Endothelial cell of umbilical vein (primary cell): ENCODE measurements around the gene ZFYVE28. TPM values are rescaled to one million over a fixed set of nuclear protein-coding genes. Genes with fewer than 3 reads are reported as not detected.

ENCODE experiments used
- BruUV-seq: library from RNA; stranded (reverse); fragments of 400-500 nt; replicated peaks from 2 replicates; lab custom pipeline; 2021; lab: Mats Ljungman, UMichigan
- CTCF ChIA-PET: fragments of 300-600, 350-600 bp; sonication (Branson Sonifier 250); formaldehyde crosslinking; loops from one replicate; lab custom pipeline; 2021; ENCODE audit warnings: antibody characterized with exemption, inconsistent platforms; lab: Charles Lee
- POLR2A ChIA-PET: fragments of 300-600, 350-600 bp; sonication (Branson Sonifier 250); formaldehyde crosslinking; loops from one replicate; lab custom pipeline; 2021; ENCODE audit warnings: antibody characterized with exemption, inconsistent platforms; lab: Charles Lee
- DNase-seq: peaks from one replicate; pipeline ENCODE4 v3.0.0-alpha.2; 2011; ENCODE audit warnings: low read depth, low spot score
- FAIRE-seq: peaks from 2 replicates; lab custom pipeline; 2011; peaks lifted over from hg19 to GRCh38; lab: Jason Lieb, UNC
- H2AFZ ChIP-seq: 2 replicates; pipeline ENCODE4 v1.6.0; 2012; ENCODE audit warnings: low read depth, low read length, control low read depth, inconsistent platforms
- H3K27ac ChIP-seq: 2 replicates; pipeline ENCODE4 v1.5.1; 2011; ENCODE audit warnings: low read depth, mild to moderate bottlenecking, control low read depth, low read length, moderate library complexity; ENCODE audit not compliant: insufficient read depth
- H3K27me3 ChIP-seq, 2 experiments: 2 replicates each; pipeline versions ENCODE4 v1.6.0 to v1.6.1; 2011; ENCODE audit warnings: low read length in 2 of 2, mixed read lengths in 1 of 2; ENCODE audit not compliant: control insufficient read depth in 2 of 2, insufficient read depth in 2 of 2
- H3K36me3 ChIP-seq, 2 experiments: 2 replicates in 1 of 2; 3 replicates in 1 of 2; pipeline ENCODE4 v1.5.1; 2011; ENCODE audit warnings: low read length in 2 of 2, mild to moderate bottlenecking in 1 of 2, moderate library complexity in 1 of 2; ENCODE audit not compliant: control insufficient read depth in 2 of 2, insufficient read depth in 2 of 2; ENCODE audit errors: extremely low read depth in 1 of 2
- H3K4me1 ChIP-seq: 3 replicates; pipeline ENCODE4 v1.5.1; 2011; ENCODE audit warnings: mild to moderate bottlenecking, low read length; ENCODE audit not compliant: control insufficient read depth, insufficient read depth; ENCODE audit errors: extremely low read depth
- H3K4me2 ChIP-seq: 2 replicates; pipeline ENCODE4 v1.6.1; 2011; ENCODE audit warnings: low read length, control low read depth, mixed read lengths; ENCODE audit not compliant: insufficient read depth
- H3K4me3 ChIP-seq, 3 experiments: fragments of 200-600 bp in 1 of 3; sonication (generic), shearing (Covaris generic) in 1 of 3; replicated peaks in 1 of 3; 2 replicates each; pipeline ENCODE4 v1.5.1; 2011 to 2016; ENCODE audit warnings: control low read depth in 3 of 3, low read length in 3 of 3, mild to moderate bottlenecking in 2 of 3, inconsistent platforms in 1 of 3, low read depth in 1 of 3, moderate library complexity in 1 of 3; ENCODE audit not compliant: insufficient read depth in 1 of 3
- H3K79me2 ChIP-seq: 2 replicates; pipeline ENCODE4 v1.6.0; 2012; ENCODE audit warnings: low read length, inconsistent platforms; ENCODE audit not compliant: control insufficient read depth, insufficient read depth
- H3K9ac ChIP-seq: replicated peaks from 2 replicates; pipeline ENCODE3; 2011; ENCODE audit warnings: low read length, control low read depth; ENCODE audit not compliant: insufficient read depth; ENCODE audit errors: extremely low read depth
- H3K9me1 ChIP-seq: replicated peaks from 3 replicates; pipeline ENCODE4 v1.6.0; 2011; ENCODE audit warnings: mild to moderate bottlenecking, low read length; ENCODE audit not compliant: control insufficient read depth, insufficient read depth; ENCODE audit errors: extremely low read depth
- H3K9me3 ChIP-seq: replicated peaks from 2 replicates; pipeline ENCODE4 v1.5.1; 2012; ENCODE audit warnings: low read length, inconsistent platforms; ENCODE audit not compliant: control insufficient read depth, insufficient read depth
- H4K20me1 ChIP-seq: replicated peaks from 2 replicates; pipeline ENCODE3; 2011; ENCODE audit warnings: mild to moderate bottlenecking, low read length; ENCODE audit not compliant: control insufficient read depth, insufficient read depth; ENCODE audit errors: extremely low read depth
- EZH2 ChIP-seq: IDR thresholded peaks from 2 replicates; pipeline ENCODE4 v1.6.1; 2012; ENCODE audit warnings: borderline replicate concordance, low read depth, mild to moderate bottlenecking, moderate library complexity, low read length, inconsistent platforms; ENCODE audit not compliant: severe bottlenecking
- FOS ChIP-seq: IDR thresholded peaks from 2 replicates; pipeline ENCODE4 v1.6.1; 2011; ENCODE audit warnings: mild to moderate bottlenecking, low read length, moderate library complexity, borderline replicate concordance; ENCODE audit not compliant: insufficient read depth
- GATA2 ChIP-seq: IDR thresholded peaks from 2 replicates; pipeline ENCODE4 v1.7.0; 2011; ENCODE audit warnings: low read depth, mild to moderate bottlenecking, moderate library complexity, mixed read lengths, low read length; ENCODE audit not compliant: insufficient read length, insufficient read depth
- JUN ChIP-seq: IDR thresholded peaks from 2 replicates; pipeline ENCODE4 v1.6.1; 2011; ENCODE audit warnings: borderline replicate concordance, low read depth; ENCODE audit not compliant: insufficient read length, insufficient read depth
- MAX ChIP-seq: IDR thresholded peaks from 2 replicates; pipeline ENCODE4 v1.6.1; 2011; ENCODE audit not compliant: insufficient read depth, insufficient read length
- MYC ChIP-seq: IDR thresholded peaks from one replicate; pipeline ENCODE4 v1.6.1; 2011; ENCODE audit warnings: mild to moderate bottlenecking, low read depth, low read length
- POLR2A ChIP-seq: IDR thresholded peaks from 2 replicates; pipeline ENCODE4 v1.6.1; 2012; ENCODE audit warnings: low read depth, mild to moderate bottlenecking, control low read depth, low read length
- POLR2AphosphoS5 ChIP-seq: IDR thresholded peaks from 2 replicates; pipeline ENCODE4 v1.6.1; 2012; ENCODE audit warnings: low read depth, mild to moderate bottlenecking, control low read depth, low read length, moderate library complexity; ENCODE audit not compliant: insufficient read depth
- dilution Hi-C: fragments of 300-500 bp; cut with MboI; formaldehyde crosslinking; loops from one replicate; pipeline ENCODE4 v1.15.0; 2019; ENCODE audit warnings: low sequenced_read_pairs; ENCODE audit not compliant: extremely low pct_ligation_motif_present
- intact Hi-C: fragments of 100-400 bp; cut with micrococcal nuclease; formaldehyde crosslinking; loops from one replicate; pipeline ENCODE4 v1.10.0; 2022
- polyA plus RNA-seq, 4 experiments: library from polyadenylated mRNA; depleted of rRNA in 3 of 4; stranded (reverse) in 3 of 4; unstranded in 1 of 4; fragments of >200 nt; gene quantifications; 2 replicates each; pipeline versions ENCODE4 v1.2.1 to v1.2.3, GENCODE V29; 2011 to 2012; ENCODE audit warnings: missing spikeins in 1 of 4
- total RNA-seq: library from RNA; stranded (reverse); gene quantifications from 2 replicates; pipeline ENCODE4 v1.2.3, GENCODE V29; 2021
- TF ChIP-seq, protein P1 (sequence below), 2 donors: IDR thresholded peaks; 1 replicate in 1 of 2; 2 replicates in 1 of 2; pipeline ENCODE4 v1.5.1; 2011; ENCODE audit warnings: low read length in 2 of 2, mild to moderate bottlenecking in 2 of 2, moderate library complexity in 2 of 2, control low read depth in 1 of 2, inconsistent platforms in 1 of 2, low read depth in 1 of 2; ENCODE audit not compliant: insufficient read depth in 1 of 2; ENCODE audit errors: extremely low read depth in 1 of 2

ZFYVE28 gene
- total and polyA plus RNA-seq, 2 donors (not counting 3 experiments of a cell fraction or from before 2014, with no cell fraction given): 5.8 to 7.1 TPM

GRCh38 chr4:2324891-2325290 is 93.6 kb downstream of the ZFYVE28 start:
- no peak overlapping the region for H2AFZ ChIP-seq
- no peaks in the 10 kb centered on the region for H3K9me3 ChIP-seq
- BruUV-seq: no TSS peak
- H3K4me3 ChIP-seq: no peak overlapping the region
- no peak overlapping the region for H3K4me2 ChIP-seq
- H3K9me1 ChIP-seq: no peaks in the 10 kb centered on the region
- no peak for FAIRE-seq
- intact Hi-C loops (no loop called here), dilution Hi-C loops (no loop called here)
- DNase-seq: no peak
- ChIA-PET POLR2A (no interaction called here), CTCF (interaction anchor here (1.2 kb wide), 1 partner anchor 83 kb away, joined by 3 read pairs; the partner anchor contains the start of genes HAUS3 and POLN)
- no peak overlapping the region for H3K9ac ChIP-seq
- H3K4me1 ChIP-seq: peaks cover 5% of the 10 kb centered on the region
- H3K36me3 ChIP-seq: no peaks in the 10 kb centered on the region
- TF ChIP-seq, protein P1, sequence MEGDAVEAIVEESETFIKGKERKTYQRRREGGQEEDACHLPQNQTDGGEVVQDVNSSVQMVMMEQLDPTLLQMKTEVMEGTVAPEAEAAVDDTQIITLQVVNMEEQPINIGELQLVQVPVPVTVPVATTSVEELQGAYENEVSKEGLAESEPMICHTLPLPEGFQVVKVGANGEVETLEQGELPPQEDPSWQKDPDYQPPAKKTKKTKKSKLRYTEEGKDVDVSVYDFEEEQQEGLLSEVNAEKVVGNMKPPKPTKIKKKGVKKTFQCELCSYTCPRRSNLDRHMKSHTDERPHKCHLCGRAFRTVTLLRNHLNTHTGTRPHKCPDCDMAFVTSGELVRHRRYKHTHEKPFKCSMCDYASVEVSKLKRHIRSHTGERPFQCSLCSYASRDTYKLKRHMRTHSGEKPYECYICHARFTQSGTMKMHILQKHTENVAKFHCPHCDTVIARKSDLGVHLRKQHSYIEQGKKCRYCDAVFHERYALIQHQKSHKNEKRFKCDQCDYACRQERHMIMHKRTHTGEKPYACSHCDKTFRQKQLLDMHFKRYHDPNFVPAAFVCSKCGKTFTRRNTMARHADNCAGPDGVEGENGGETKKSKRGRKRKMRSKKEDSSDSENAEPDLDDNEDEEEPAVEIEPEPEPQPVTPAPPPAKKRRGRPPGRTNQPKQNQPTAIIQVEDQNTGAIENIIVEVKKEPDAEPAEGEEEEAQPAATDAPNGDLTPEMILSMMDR (IDR thresholded peaks at IDR 0.05; ENCODE audit: extremely low read depth in 1 of 2, insufficient read depth in 1 of 2, low read depth in 1 of 2, low read length in 2 of 2): no peak
- TF ChIP-seq MYC (no peak), FOS (no peak), GATA2 (no peak), POLR2AphosphoS5 (no peak), MAX (no peak), EZH2 (no peak), POLR2A (no peak), JUN (no peak)
- no peaks in the 10 kb centered on the region for H3K79me2 ChIP-seq
- H3K27ac ChIP-seq: no peak overlapping the region
- no peaks in the 10 kb centered on the region for H3K27me3 ChIP-seq
- no peaks in the 10 kb centered on the region for H4K20me1 ChIP-seq
